Ishikawa (cell line): ENCODE data around the gene PASD1.

Source experiments
- CEBPB ChIP-seq: IDR thresholded peaks from 2 replicates; pipeline ENCODE4 v1.6.1; 2012
- CREB1 ChIP-seq: IDR thresholded peaks from 2 replicates; pipeline ENCODE4 v1.6.1; 2012; ENCODE audit warnings: low read depth
- EGR1 ChIP-seq: IDR thresholded peaks from 2 replicates; pipeline ENCODE4 v1.6.1; 2012
- EP300 ChIP-seq: IDR thresholded peaks from 2 replicates; pipeline ENCODE4 v1.6.1; 2012; ENCODE audit warnings: borderline replicate concordance
- FOXM1 ChIP-seq: IDR thresholded peaks from 2 replicates; pipeline ENCODE4 v1.6.1; 2012; ENCODE audit warnings: low read depth, borderline replicate concordance
- MAX ChIP-seq: IDR thresholded peaks from 2 replicates; pipeline ENCODE4 v1.6.1; 2012
- NFIC ChIP-seq: IDR thresholded peaks from 2 replicates; pipeline ENCODE4 v1.6.1; 2012
- RAD21 ChIP-seq: IDR thresholded peaks from 2 replicates; pipeline ENCODE4 v1.6.1; 2012; ENCODE audit warnings: low read depth
- REST ChIP-seq: IDR thresholded peaks from 2 replicates; pipeline ENCODE4 v1.6.1; 2012; ENCODE audit warnings: low read depth, mild to moderate bottlenecking
- TAF1 ChIP-seq: IDR thresholded peaks from 2 replicates; pipeline ENCODE4 v1.6.1; 2012; ENCODE audit warnings: low read depth, mild to moderate bottlenecking
- TCF12 ChIP-seq: IDR thresholded peaks from 2 replicates; pipeline ENCODE4 v1.6.1; 2012; ENCODE audit warnings: low read depth
- TEAD4 ChIP-seq: IDR thresholded peaks from 2 replicates; pipeline ENCODE4 v1.6.1; 2012
- USF1 ChIP-seq: IDR thresholded peaks from 2 replicates; pipeline ENCODE4 v1.6.1; 2012
- YY1 ChIP-seq: IDR thresholded peaks from 2 replicates; pipeline ENCODE4 v1.6.1; 2012; ENCODE audit warnings: low read depth
- ZBTB7A ChIP-seq: IDR thresholded peaks from 2 replicates; pipeline ENCODE4 v1.6.1; 2012; ENCODE audit warnings: low read depth

PASD1 gene

GRCh38 chrX:151711154-151711553, 147.7 kb downstream of the PASD1 start:
- TF ChIP-seq EGR1 (no peak), REST (no peak), TEAD4 (no peak), EP300 (no peak), USF1 (no peak), TAF1 (no peak), TCF12 (no peak), CREB1 (no peak), YY1 (no peak), FOXM1 (no peak), MAX (no peak), RAD21 (no peak)

GRCh38 chrX:151711787-151712186, 148.3 kb downstream of the PASD1 start:
- no peak for TF ChIP-seq RAD21
- no peak for TF ChIP-seq EGR1
- no peak for TF ChIP-seq MAX
- TF ChIP-seq FOXM1: no peak
- TF ChIP-seq TCF12: no peak
- no peak for TF ChIP-seq TAF1

GRCh38 chrX:151712253-151712652, 148.8 kb downstream of the PASD1 start:
- TF ChIP-seq TCF12: no peak
- TF ChIP-seq ZBTB7A: no peak
- TF ChIP-seq TEAD4: no peak
- no peak for TF ChIP-seq REST
- TF ChIP-seq YY1: no peak
- no peak for TF ChIP-seq TAF1
- TF ChIP-seq EGR1: no peak

GRCh38 chrX:151713849-151714248, 150.4 kb downstream of the PASD1 start:
- no peak for TF ChIP-seq EP300
- peak; percentile 58 for TF ChIP-seq RAD21
- no peak for TF ChIP-seq TCF12

GRCh38 chrX:151714362-151714761, 150.9 kb downstream of the PASD1 start:
- TF ChIP-seq TAF1 (no peak), EGR1 (no peak), FOXM1 (no peak), YY1 (no peak), CREB1 (no peak), TCF12 (no peak), TEAD4 (no peak), USF1 (no peak), EP300 (no peak), NFIC (no peak), CEBPB (no peak), RAD21 (no peak), REST (no peak), MAX (no peak)
